ENCODE measurements around the gene MAP1B. TPM values are rescaled to one million over a fixed set of nuclear protein-coding genes. Genes with fewer than 3 reads are reported as not detected.

Gene MAP1B
- total RNA-seq, 1 donor from 2014 or later, result not detected

GRCh38 chr5:72179816-72180440, 72.7 kb downstream of the MAP1B start:
- peaks cover 19% of the 10 kb centered on the region for H3K27me3 Mint-ChIP-seq (ENCODE audit: insufficient read depth)
- intact Hi-C loops (cut with micrococcal nuclease), result no loop called here
- no peaks in the 10 kb centered on the region for H3K4me1 Mint-ChIP-seq (ENCODE audit: low read depth)
- H3K4me3 Mint-ChIP-seq, result no peak overlapping the region
- no peak for DNase-seq (ENCODE audit: low spot score)
- no peaks in the 10 kb centered on the region for H3K36me3 Mint-ChIP-seq (ENCODE audit: low read depth)
- H3K9me3 Mint-ChIP-seq, result no peaks in the 10 kb centered on the region
- H3K27ac Mint-ChIP-seq, result no peak overlapping the region

- Mint-ChIP-seq H3K4me1 (ENCODE audit: low read depth) (no peaks in the 10 kb centered on the region), H3K27me3 (ENCODE audit: insufficient read depth) (peaks cover 15% of the 10 kb centered on the region), H3K27ac (no peak overlapping the region), H3K4me3 (no peak overlapping the region), H3K9me3 (no peaks in the 10 kb centered on the region), H3K36me3 (ENCODE audit: low read depth) (no peaks in the 10 kb centered on the region)
- no peak for DNase-seq (ENCODE audit: low spot score)
- intact Hi-C loops (cut with micrococcal nuclease), result no loop called here
Measured at GRCh38 chr5:72180925-72181324, 73.7 kb downstream of the MAP1B start.

- Mint-ChIP-seq H3K27me3 (ENCODE audit: insufficient read depth) (peaks cover 15% of the 10 kb centered on the region), H3K4me1 (ENCODE audit: low read depth) (no peaks in the 10 kb centered on the region), H3K36me3 (ENCODE audit: low read depth) (no peaks in the 10 kb centered on the region), H3K9me3 (no peaks in the 10 kb centered on the region), H3K4me3 (no peak overlapping the region), H3K27ac (no peak overlapping the region)
- no peak for DNase-seq (ENCODE audit: low spot score)
- intact Hi-C loops (cut with micrococcal nuclease), result no loop called here
Measured at GRCh38 chr5:72182686-72183085, 75.4 kb downstream of the MAP1B start.

- no peak overlapping the region for H3K4me3 Mint-ChIP-seq
- H3K27me3 Mint-ChIP-seq (ENCODE audit: insufficient read depth), result peaks cover 15% of the 10 kb centered on the region
Measured at GRCh38 chr5:72183101-72183520, 75.8 kb downstream of the MAP1B start.

GRCh38 chr5:72184408-72184807, 77.1 kb downstream of the MAP1B start:
- Mint-ChIP-seq H3K9me3 (no peaks in the 10 kb centered on the region), H3K27ac (no peak overlapping the region), H3K4me1 (ENCODE audit: low read depth) (no peaks in the 10 kb centered on the region), H3K36me3 (ENCODE audit: low read depth) (no peaks in the 10 kb centered on the region), H3K27me3 (ENCODE audit: insufficient read depth) (peaks cover 12% of the 10 kb centered on the region), H3K4me3 (no peak overlapping the region)
- intact Hi-C loops (cut with micrococcal nuclease), result no loop called here
- no peak for DNase-seq (ENCODE audit: low spot score)

More at GRCh38 chr5:72183101-72183520, 75.8 kb downstream of the MAP1B start:
- no peaks in the 10 kb centered on the region for H3K36me3 Mint-ChIP-seq (ENCODE audit: low read depth)
- H3K9me3 Mint-ChIP-seq, result no peaks in the 10 kb centered on the region
- intact Hi-C loops (cut with micrococcal nuclease), result no loop called here
- no peak for DNase-seq (ENCODE audit: low spot score)
- no peaks in the 10 kb centered on the region for H3K4me1 Mint-ChIP-seq (ENCODE audit: low read depth)
- no peak overlapping the region for H3K27ac Mint-ChIP-seq

GRCh38 chr5:72185496-72186329, 78.4 kb downstream of the MAP1B start:
- Mint-ChIP-seq H3K27me3 (ENCODE audit: insufficient read depth) (peaks cover 12% of the 10 kb centered on the region), H3K36me3 (ENCODE audit: low read depth) (no peaks in the 10 kb centered on the region), H3K4me3 (no peak overlapping the region), H3K9me3 (no peaks in the 10 kb centered on the region), H3K4me1 (ENCODE audit: low read depth) (no peaks in the 10 kb centered on the region), H3K27ac (no peak overlapping the region)
- DNase-seq (ENCODE audit: low spot score), result no peak
- intact Hi-C loops (cut with micrococcal nuclease), result no loop called here

GRCh38 chr5:72187388-72188075, 80.3 kb downstream of the MAP1B start:
- no peak overlapping the region for H3K27ac Mint-ChIP-seq
- intact Hi-C loops (cut with micrococcal nuclease), result no loop called here
- no peaks in the 10 kb centered on the region for H3K36me3 Mint-ChIP-seq (ENCODE audit: low read depth)
- no peaks in the 10 kb centered on the region for H3K4me1 Mint-ChIP-seq (ENCODE audit: low read depth)
- no peaks in the 10 kb centered on the region for H3K9me3 Mint-ChIP-seq
- H3K27me3 Mint-ChIP-seq (ENCODE audit: insufficient read depth), result peaks cover 14% of the 10 kb centered on the region
- DNase-seq (ENCODE audit: low spot score), result no peak
- no peak overlapping the region for H3K4me3 Mint-ChIP-seq

GRCh38 chr5:72188166-72188565, 80.9 kb downstream of the MAP1B start:
- no peak for DNase-seq (ENCODE audit: low spot score)
- H3K36me3 Mint-ChIP-seq (ENCODE audit: low read depth), result no peaks in the 10 kb centered on the region
- H3K4me1 Mint-ChIP-seq (ENCODE audit: low read depth), result no peaks in the 10 kb centered on the region
- H3K27me3 Mint-ChIP-seq (ENCODE audit: insufficient read depth), result peaks cover 17% of the 10 kb centered on the region
- intact Hi-C loops (cut with micrococcal nuclease), result no loop called here
- H3K27ac Mint-ChIP-seq, result no peak overlapping the region
- H3K4me3 Mint-ChIP-seq, result no peak overlapping the region
- no peaks in the 10 kb centered on the region for H3K9me3 Mint-ChIP-seq

- no peaks in the 10 kb centered on the region for H3K36me3 Mint-ChIP-seq (ENCODE audit: low read depth)
- no peaks in the 10 kb centered on the region for H3K9me3 Mint-ChIP-seq
- H3K4me3 Mint-ChIP-seq, result no peak overlapping the region
- no peaks in the 10 kb centered on the region for H3K4me1 Mint-ChIP-seq (ENCODE audit: low read depth)
- no peak for DNase-seq (ENCODE audit: low spot score)
- H3K27ac Mint-ChIP-seq, result no peak overlapping the region
- intact Hi-C loops (cut with micrococcal nuclease), result no loop called here
- peaks cover 18% of the 10 kb centered on the region for H3K27me3 Mint-ChIP-seq (ENCODE audit: insufficient read depth)
Measured at GRCh38 chr5:72189146-72189545, 81.9 kb downstream of the MAP1B start.

- peaks cover 29% of the 10 kb centered on the region for H3K27me3 Mint-ChIP-seq (ENCODE audit: insufficient read depth)
Measured at GRCh38 chr5:72191404-72191803, 84.1 kb downstream of the MAP1B start.

GRCh38 chr5:72194846-72195245, 87.6 kb downstream of the MAP1B start:
- intact Hi-C loops (cut with micrococcal nuclease), result no loop called here
- Mint-ChIP-seq H3K9me3 (peaks cover 5% of the 10 kb centered on the region), H3K4me3 (no peak overlapping the region), H3K27me3 (ENCODE audit: insufficient read depth) (peaks cover 29% of the 10 kb centered on the region), H3K4me1 (ENCODE audit: low read depth) (peaks cover 9% of the 10 kb centered on the region), H3K36me3 (ENCODE audit: low read depth) (no peaks in the 10 kb centered on the region), H3K27ac (peak overlapping the region; percentile 38)
- peak; percentile 2 for DNase-seq (ENCODE audit: low spot score)

More at GRCh38 chr5:72191404-72191803, 84.1 kb downstream of the MAP1B start:
- H3K4me3 Mint-ChIP-seq, result no peak overlapping the region
- DNase-seq (ENCODE audit: low spot score), result no peak
- H3K4me1 Mint-ChIP-seq (ENCODE audit: low read depth), result peaks cover 9% of the 10 kb centered on the region
- intact Hi-C loops (cut with micrococcal nuclease), result no loop called here
- H3K27ac Mint-ChIP-seq, result no peak overlapping the region
- no peaks in the 10 kb centered on the region for H3K36me3 Mint-ChIP-seq (ENCODE audit: low read depth)
- H3K9me3 Mint-ChIP-seq, result peaks cover 5% of the 10 kb centered on the region

- Mint-ChIP-seq H3K27ac (no peak overlapping the region), H3K36me3 (ENCODE audit: low read depth) (no peaks in the 10 kb centered on the region), H3K4me3 (no peak overlapping the region), H3K9me3 (peaks cover 5% of the 10 kb centered on the region), H3K27me3 (ENCODE audit: insufficient read depth) (peaks cover 29% of the 10 kb centered on the region), H3K4me1 (ENCODE audit: low read depth) (peaks cover 9% of the 10 kb centered on the region)
- DNase-seq (ENCODE audit: low spot score), result no peak
- intact Hi-C loops (cut with micrococcal nuclease), result no loop called here
Measured at GRCh38 chr5:72195581-72195980, 88.3 kb downstream of the MAP1B start.

- intact Hi-C loops (cut with micrococcal nuclease), result no loop called here
- H3K4me3 Mint-ChIP-seq, result no peak overlapping the region
- no peaks in the 10 kb centered on the region for H3K36me3 Mint-ChIP-seq (ENCODE audit: low read depth)
- peaks cover 19% of the 10 kb centered on the region for H3K27me3 Mint-ChIP-seq (ENCODE audit: insufficient read depth)
- no peak overlapping the region for H3K27ac Mint-ChIP-seq
- no peak for DNase-seq (ENCODE audit: low spot score)
- H3K9me3 Mint-ChIP-seq, result peaks cover 5% of the 10 kb centered on the region
- peaks cover 9% of the 10 kb centered on the region for H3K4me1 Mint-ChIP-seq (ENCODE audit: low read depth)
Measured at GRCh38 chr5:72197393-72197792, 90.1 kb downstream of the MAP1B start.

Data from activated T-helper 1 cell treated with anti-CD3 and anti-CD28 coated beads, Interleukin-12 subunit alpha, Interleukin-12 subunit beta, Interleukin-2, Interleukin-4 antibody, amounts not matched to agents 30 ng/mL and 10 ng/mL and 1 ng/mL, durations not matched to agents 14 hours and 24 hours and 36 hours (primary cell).